H1 (cell line): Measurements from ENCODE around the gene SSBP3. TPM values are rescaled to one million over a fixed set of nuclear protein-coding genes. Genes with fewer than 3 reads are reported as not detected.

Experiments used
- CTCF ChIA-PET: fragments of 300-600 bp; sonication (Branson Sonifier 250); formaldehyde crosslinking; loops from one replicate; lab custom pipeline; 2021; ENCODE audit not compliant: partially characterized antibody; lab: Charles Lee
- POLR2A ChIA-PET: fragments of 300-600 bp; sonication (Branson Sonifier 250); formaldehyde crosslinking; loops from one replicate; lab custom pipeline; 2021; ENCODE audit warnings: inconsistent platforms; ENCODE audit not compliant: partially characterized antibody; lab: Charles Lee
- DNase-seq, 2 experiments: peaks; one replicate each; pipeline versions ENCODE4 v3.0.0 to v3.0.0-alpha.2; 2010 to 2022; ENCODE audit warnings: low spot score in 2 of 2, low read depth in 1 of 2, mixed read lengths in 1 of 2
- FAIRE-seq: peaks from 2 replicates; lab custom pipeline; 2011; peaks lifted over from hg19 to GRCh38; lab: Jason Lieb, UNC
- H2AFZ ChIP-seq: 2 replicates; pipeline ENCODE4 v1.8.1; 2012; ENCODE audit warnings: low read length, inconsistent platforms
- H2AK5ac ChIP-seq: 2 replicates; pipeline ENCODE4 v1.6.1; 2013; ENCODE audit warnings: low read depth, low read length
- H2BK120ac ChIP-seq: replicated peaks from 2 replicates; pipeline ENCODE3; 2013; ENCODE audit warnings: low read depth, low read length, inconsistent platforms
- H2BK12ac ChIP-seq: 2 replicates; pipeline ENCODE4 v1.6.1; 2013; ENCODE audit warnings: low read depth, low read length
- H2BK15ac ChIP-seq: 2 replicates; pipeline ENCODE4 v1.6.1; 2013; ENCODE audit warnings: low read length
- H2BK20ac ChIP-seq: 2 replicates; pipeline ENCODE4 v1.6.1; 2013; ENCODE audit warnings: low read length
- H2BK5ac ChIP-seq: 2 replicates; pipeline ENCODE4 v1.6.1; 2013; ENCODE audit warnings: low read depth, low read length
- H3K14ac ChIP-seq: 2 replicates; pipeline ENCODE4 v1.6.1; 2013; ENCODE audit warnings: inconsistent platforms; ENCODE audit not compliant: insufficient read length
- H3K18ac ChIP-seq: 2 replicates; pipeline ENCODE4 v1.6.1; 2013; ENCODE audit warnings: low read length; ENCODE audit errors: extremely low read depth
- H3K23ac ChIP-seq: 2 replicates; pipeline ENCODE4 v1.6.1; 2013; ENCODE audit warnings: inconsistent platforms; ENCODE audit not compliant: insufficient read length
- H3K23me2 ChIP-seq: 2 replicates; pipeline ENCODE4 v1.6.1; 2013; ENCODE audit warnings: low read depth, low read length
- H3K27ac ChIP-seq: 2 replicates; pipeline ENCODE4 v1.6.1; 2011; ENCODE audit warnings: low read depth, low read length, inconsistent platforms
- H3K27me3 ChIP-seq, 4 experiments: replicated peaks in 1 of 4; 1 replicate in 1 of 4; 2 replicates in 3 of 4; pipeline versions ENCODE4 v1.6.1 to v1.8.1; 2011 to 2013; ENCODE audit warnings: low read length in 3 of 4, mild to moderate bottlenecking in 3 of 4, inconsistent platforms in 2 of 4, mixed read lengths in 2 of 4, moderate library complexity in 1 of 4; ENCODE audit not compliant: control insufficient read depth in 3 of 4, insufficient read depth in 3 of 4; ENCODE audit errors: extremely low read depth in 1 of 4
- H3K36me3 ChIP-seq, 4 experiments: 2 replicates each; pipeline versions ENCODE4 v1.6.1 to v1.8.1; 2011 to 2013; ENCODE audit warnings: mild to moderate bottlenecking in 4 of 4, low read length in 3 of 4, moderate library complexity in 2 of 4, control low read depth in 1 of 4, inconsistent platforms in 1 of 4; ENCODE audit not compliant: insufficient read depth in 4 of 4, control insufficient read depth in 2 of 4
- H3K4ac ChIP-seq: replicated peaks from 2 replicates; pipeline ENCODE3; 2013; ENCODE audit warnings: low read length, low read depth, mixed read lengths, inconsistent platforms; ENCODE audit not compliant: insufficient read length
- H3K4me1 ChIP-seq, 4 experiments: replicated peaks in 1 of 4; 1 replicate in 1 of 4; 2 replicates in 3 of 4; pipeline versions ENCODE4 v1.6.1 to v1.8.1; 2011 to 2013; ENCODE audit warnings: low read length in 3 of 4, inconsistent platforms in 2 of 4, mixed read lengths in 1 of 4; ENCODE audit not compliant: insufficient read depth in 4 of 4, control insufficient read depth in 3 of 4
- H3K4me2 ChIP-seq, 2 experiments: 2 replicates each; pipeline versions ENCODE4 v1.6.1 to v1.8.1; 2011 to 2013; ENCODE audit warnings: low read depth in 2 of 2, low read length in 2 of 2, control low read depth in 1 of 2, inconsistent platforms in 1 of 2, mild to moderate bottlenecking in 1 of 2; ENCODE audit not compliant: insufficient read depth in 1 of 2
- H3K4me3 ChIP-seq, 4 experiments: fragments of 200-600, 300-600 bp in 1 of 4; sonication (generic), shearing (Covaris generic), sonication (Bioruptor Twin) in 1 of 4; 2 replicates each; pipeline versions ENCODE4 v1.5.1 to v1.8.1; 2011 to 2016; ENCODE audit warnings: low read length in 4 of 4, low read depth in 3 of 4, control low read depth in 2 of 4, inconsistent platforms in 2 of 4, mild to moderate bottlenecking in 2 of 4, mixed read lengths in 1 of 4, moderate library complexity in 1 of 4; ENCODE audit not compliant: insufficient read depth in 2 of 4; ENCODE audit errors: extremely low read depth in 1 of 4
- H3K56ac ChIP-seq: replicated peaks from 2 replicates; pipeline ENCODE3; 2013; ENCODE audit warnings: low read depth, mild to moderate bottlenecking, mixed read lengths, low read length, inconsistent platforms; ENCODE audit not compliant: insufficient read length
- H3K79me1 ChIP-seq: 2 replicates; pipeline ENCODE4 v1.6.1; 2013; ENCODE audit warnings: low read depth, low read length, control low read depth
- H3K79me2 ChIP-seq, 2 experiments: 2 replicates each; pipeline versions ENCODE4 v1.6.1 to v1.8.1; 2012 to 2013; ENCODE audit warnings: low read length in 2 of 2, mild to moderate bottlenecking in 2 of 2, inconsistent platforms in 1 of 2; ENCODE audit not compliant: insufficient read depth in 2 of 2, control insufficient read depth in 1 of 2
- H3K9ac ChIP-seq, 4 experiments: replicated peaks in 1 of 4; 1 replicate in 1 of 4; 2 replicates in 3 of 4; pipeline versions ENCODE4 v1.6.1 to v1.8.1; 2011 to 2013; ENCODE audit warnings: low read depth in 3 of 4, low read length in 3 of 4, control low read depth in 2 of 4, mild to moderate bottlenecking in 2 of 4, moderate library complexity in 2 of 4, inconsistent platforms in 1 of 4; ENCODE audit errors: extremely low read depth in 1 of 4
- H3K9me3 ChIP-seq, 2 experiments: 2 replicates each; pipeline versions ENCODE4 v1.6.1 to v1.8.1; 2012 to 2013; ENCODE audit warnings: mild to moderate bottlenecking in 2 of 2, moderate library complexity in 2 of 2, control low read depth in 1 of 2, inconsistent platforms in 1 of 2, low read depth in 1 of 2, low read length in 1 of 2, mixed read lengths in 1 of 2; ENCODE audit not compliant: insufficient read depth in 2 of 2
- H4K20me1 ChIP-seq, 2 experiments: replicated peaks in 1 of 2; 2 replicates each; pipeline versions ENCODE3 to v1.8.1; 2011 to 2013; ENCODE audit warnings: inconsistent platforms in 2 of 2, low read length in 2 of 2, mild to moderate bottlenecking in 1 of 2; ENCODE audit not compliant: insufficient read depth in 2 of 2, control insufficient read depth in 1 of 2
- H4K5ac ChIP-seq: 2 replicates; pipeline ENCODE4 v1.6.1; 2013; ENCODE audit warnings: low read length, low read depth, mixed read lengths, inconsistent platforms; ENCODE audit not compliant: insufficient read length
- H4K8ac ChIP-seq: 2 replicates; pipeline ENCODE4 v1.8.0; 2013; ENCODE audit warnings: mild to moderate bottlenecking, moderate library complexity, low read length, inconsistent platforms; ENCODE audit not compliant: insufficient read depth; ENCODE audit errors: extremely low read depth
- H4K91ac ChIP-seq: replicated peaks from 2 replicates; pipeline ENCODE3; 2013; ENCODE audit warnings: low read length, mixed read lengths, inconsistent platforms; ENCODE audit not compliant: insufficient read length
- CEBPB ChIP-seq: IDR thresholded peaks from 2 replicates; pipeline ENCODE4 v1.6.1; 2012; ENCODE audit warnings: low read depth, low read length
- WGBS, 2 experiments: shearing (Covaris generic) in 1 of 2; methylation state at CpG; one replicate each; pipeline versions ENCODE4 v1.1.6 to v1.1.7; 2013 to 2015; ENCODE audit warnings: low lambda C conversion rate in 2 of 2, mixed read lengths in 2 of 2, inconsistent platforms in 1 of 2, low coverage in 1 of 2, missing lambda C conversion rate in 1 of 2; ENCODE audit not compliant: insufficient replicate concordance in 2 of 2, insufficient coverage in 1 of 2, insufficient read length in 1 of 2; ENCODE audit errors: extremely low coverage in 1 of 2, missing lambda C conversion rate in 1 of 2; 5-methylcytosine and 5-hydroxymethylcytosine counted together
- polyA plus RNA-seq, 7 experiments: library from polyadenylated mRNA; depleted of rRNA in 3 of 7; stranded (reverse) in 5 of 7; unstranded in 2 of 7; fragments of >200 nt in 5 of 7; fragments of 200-250 nt in 2 of 7; gene quantifications; 1 replicate in 5 of 7; 2 replicates in 1 of 7; 4 replicates in 1 of 7; pipeline versions ENCODE4 v1.2.1 to v1.2.3, GENCODE V29; 2011 to 2013; ENCODE audit warnings: missing spikeins in 2 of 7, mixed read lengths in 2 of 7
- total RNA-seq: library from RNA; stranded (reverse); fragmentation: NEBNext Ultra II Directional; extraction: Animal tissue kit (Norgen Biotek cat#: 25700); gene quantifications from 2 replicates; pipeline ENCODE4 v1.2.1, GENCODE V29; 2021

The SSBP3 gene
- total and polyA plus RNA-seq, 2 of the 8 experiments (the other 6 are each of a cell fraction or from before 2014, with no cell fraction given) = 99.7 to 133 TPM

DNA sequence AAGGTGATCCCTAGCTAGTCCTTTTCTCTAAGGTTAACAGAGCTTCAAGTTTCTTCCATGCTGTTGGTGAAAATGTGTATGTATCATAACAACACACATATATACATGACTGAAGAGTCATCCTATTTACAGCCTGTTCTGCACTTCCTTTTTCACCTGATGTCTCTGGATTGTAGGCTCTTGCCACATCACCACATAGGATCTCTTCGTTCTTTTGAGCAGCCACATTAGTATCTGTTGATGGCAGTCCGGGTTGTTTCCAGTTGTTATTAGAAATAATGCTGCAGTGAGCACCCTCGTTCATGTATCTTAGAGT is 186.5 kb downstream of the SSBP3 start:
- H3K9ac ChIP-seq = no peak overlapping the region

More for the DNA sequence above, 186.5 kb downstream of the SSBP3 start:
- Histone ChIP-seq H4K91ac (no peak overlapping the region), H3K56ac (no peak overlapping the region), H3K79me2 (no peaks in the 10 kb centered on the region), H4K20me1 (peaks cover 7 to 12% of the 10 kb centered on the region in 2 experiments), H2BK12ac (no peak overlapping the region), H3K23me2 (no peaks in the 10 kb centered on the region), H3K27me3 (no peaks in the 10 kb centered on the region), H2BK20ac (no peak overlapping the region), H3K4me3 (no peak overlapping the region), H3K27ac (no peak overlapping the region), H4K8ac (no peak overlapping the region; the same call in 1 of the 2 replicates), H3K4me2 (no peak overlapping the region), H2AK5ac (no peak overlapping the region), H2BK5ac (no peak overlapping the region), H4K5ac (no peak overlapping the region), H3K36me3 (peaks cover 21 to 44% (median 34%) of the 10 kb centered on the region in 4 experiments), H3K4ac (no peak overlapping the region), H2BK120ac (no peak overlapping the region), H3K9me3 (no peaks in the 10 kb centered on the region), H2BK15ac (no peak overlapping the region), H3K14ac (no peak overlapping the region), H3K18ac (no peak overlapping the region), H3K4me1 (peaks cover 0 to 4% (median 2%) of the 10 kb centered on the region in 4 experiments; a peak in 3 of 7 replicates), H3K23ac (no peak overlapping the region), H3K79me1 (peaks cover 3% of the 10 kb centered on the region; the same call in 1 of the 2 replicates), H2AFZ (no peak overlapping the region)
- 91% methylated on average over 3 of the region's 3 CpGs; no CpG with 5 or more reads in 1 of the 2 experiments for WGBS, 2 experiments
- FAIRE-seq = no peak
- no peak for DNase-seq
- CTCF ChIA-PET = interaction anchor here (0.6 to 3.7 kb wide), 11 partner anchors 9 to 590 kb away, joined by 3 to 19 read pairs (median 4); partner anchors contain the start of gene TTC22
- TF ChIP-seq CEBPB = no peak
- POLR2A ChIA-PET = interaction anchor here (0.9 to 7.1 kb wide), 4 partner anchors 19 to 327 kb away, joined by 3 to 50 read pairs (median 5); partner anchors contain the start of genes CYB5RL and MRPL37
